Suprapubic skin (tissue), 4 donors: ENCODE data around the gene TSPAN18.

Experiments used
- EP300 ChIP-seq: sonication (generic); formaldehyde crosslinking; IDR thresholded peaks from one replicate; pipeline ENCODE4 v1.6.1; 2017; ENCODE audit warnings: antibody characterized with exemption
- POLR2AphosphoS5 ChIP-seq, 3 donors: sonication (generic); formaldehyde crosslinking; IDR thresholded peaks; one replicate each; pipeline ENCODE4 v1.6.1; 2017; ENCODE audit warnings: antibody characterized with exemption in 3 of 3
- TF ChIP-seq, protein P1 (sequence below), 2 donors: fragments of 200-600 bp in 1 of 2; fragments of 450-650 bp in 1 of 2; sonication (generic) in 1 of 2; IDR thresholded peaks; one replicate each; pipeline ENCODE4 v1.5.1; 2016 to 2019; ENCODE audit warnings: antibody characterized with exemption in 2 of 2, mild to moderate bottlenecking in 1 of 2, moderate library complexity in 1 of 2

- TF ChIP-seq POLR2AphosphoS5 (IDR thresholded peaks at IDR 0.05) (no peak), EP300 (no peak)
- TF ChIP-seq, protein P1, sequence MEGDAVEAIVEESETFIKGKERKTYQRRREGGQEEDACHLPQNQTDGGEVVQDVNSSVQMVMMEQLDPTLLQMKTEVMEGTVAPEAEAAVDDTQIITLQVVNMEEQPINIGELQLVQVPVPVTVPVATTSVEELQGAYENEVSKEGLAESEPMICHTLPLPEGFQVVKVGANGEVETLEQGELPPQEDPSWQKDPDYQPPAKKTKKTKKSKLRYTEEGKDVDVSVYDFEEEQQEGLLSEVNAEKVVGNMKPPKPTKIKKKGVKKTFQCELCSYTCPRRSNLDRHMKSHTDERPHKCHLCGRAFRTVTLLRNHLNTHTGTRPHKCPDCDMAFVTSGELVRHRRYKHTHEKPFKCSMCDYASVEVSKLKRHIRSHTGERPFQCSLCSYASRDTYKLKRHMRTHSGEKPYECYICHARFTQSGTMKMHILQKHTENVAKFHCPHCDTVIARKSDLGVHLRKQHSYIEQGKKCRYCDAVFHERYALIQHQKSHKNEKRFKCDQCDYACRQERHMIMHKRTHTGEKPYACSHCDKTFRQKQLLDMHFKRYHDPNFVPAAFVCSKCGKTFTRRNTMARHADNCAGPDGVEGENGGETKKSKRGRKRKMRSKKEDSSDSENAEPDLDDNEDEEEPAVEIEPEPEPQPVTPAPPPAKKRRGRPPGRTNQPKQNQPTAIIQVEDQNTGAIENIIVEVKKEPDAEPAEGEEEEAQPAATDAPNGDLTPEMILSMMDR (IDR thresholded peaks at IDR 0.05) = no peak
Measured at GRCh38 chr11:44970293-44970692, 243.5 kb downstream of the TSPAN18 start.
